Activated CD4-positive, CD25-positive, alpha-beta regulatory T cell treated with anti-CD3 and anti-CD28 coated beads, Interleukin-2, amount 50 U/mL, for 24 hours (primary cell): Measurements from ENCODE around the gene EIF2A.
"Not testable (repeated sequence)": the region's sequence is repeated elsewhere in the genome, so short reads cannot be mapped to it uniquely, and the experiment has no call there.

Experiments used
- ATAC-seq, 2 donors: fragments of 150-1000 bp; cut with Tn5 transposase; one replicate each; pipeline ENCODE4 v1.10.0; 2021; ENCODE audit warnings: mild to moderate bottlenecking in 1 of 2, moderate library complexity in 1 of 2

EIF2A gene

DNA sequence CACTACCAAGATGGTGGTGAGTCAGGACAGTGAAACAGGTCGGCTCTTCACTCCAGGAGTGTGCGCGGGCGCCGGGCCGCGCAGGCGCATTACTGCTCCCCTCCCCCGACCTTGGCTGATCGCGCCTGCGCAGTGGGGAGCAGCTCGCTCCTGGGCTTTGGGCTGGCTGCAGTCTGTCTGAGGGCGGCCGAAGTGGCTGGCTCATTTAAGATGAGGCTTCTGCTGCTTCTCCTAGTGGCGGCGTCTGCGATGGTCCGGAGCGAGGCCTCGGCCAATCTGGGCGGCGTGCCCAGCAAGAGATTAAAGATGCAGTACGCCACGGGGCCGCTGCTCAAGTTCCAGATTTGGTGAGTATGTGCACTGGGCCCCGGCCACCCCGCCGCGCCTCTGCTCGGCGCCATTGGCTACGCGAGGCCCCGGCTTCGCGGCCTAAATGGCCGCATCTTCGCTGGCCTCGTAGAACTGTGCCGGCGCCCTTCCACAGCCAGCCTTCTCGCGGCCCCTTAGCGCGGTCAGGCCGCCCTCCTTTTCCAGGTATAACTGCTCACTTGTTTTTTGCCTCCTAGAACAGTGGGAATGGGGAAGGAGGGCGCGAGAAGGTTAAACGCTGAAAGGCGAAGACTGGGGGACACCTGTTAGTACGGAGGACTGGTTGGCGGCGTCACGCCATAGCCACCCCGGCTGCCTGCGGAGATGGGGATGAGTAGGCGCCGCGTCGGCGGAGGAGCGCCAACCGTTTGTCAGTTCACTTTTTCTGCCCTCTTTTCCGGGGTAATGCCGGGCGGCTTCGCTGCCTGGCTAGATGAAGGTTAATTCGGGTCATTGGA is 56.8 kb downstream of the EIF2A start, which contains the start of gene SELENOT:
SELENOT (plus strand) TSS at position 169 of the 827 bp plus-strand sequence; CDS start at position 211, 42 bp downstream.
- ATAC-seq, result peak; percentile 91 to 93

DNA sequence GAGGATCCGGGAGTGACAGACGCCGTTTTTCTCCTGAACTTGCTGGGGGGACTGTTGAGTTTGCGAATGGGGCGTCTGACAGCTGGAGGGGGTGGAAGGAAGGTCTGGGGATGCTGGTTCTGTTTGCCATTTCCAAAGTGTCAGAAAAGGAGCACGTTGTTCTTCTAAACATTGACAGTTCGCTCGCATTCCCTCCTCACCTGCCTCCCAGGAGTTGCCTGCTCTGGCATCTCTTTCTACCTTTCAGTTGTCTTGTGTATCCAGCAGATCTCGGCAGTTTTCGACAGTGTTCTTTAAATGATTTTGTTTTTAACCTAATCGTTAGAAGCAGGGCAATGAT is 57.4 kb downstream of the EIF2A start:
- ATAC-seq, result no peak

GRCh38 chr3:150605998-150606641 is 59.5 kb downstream of the EIF2A start:
- no peak for ATAC-seq

DNA sequence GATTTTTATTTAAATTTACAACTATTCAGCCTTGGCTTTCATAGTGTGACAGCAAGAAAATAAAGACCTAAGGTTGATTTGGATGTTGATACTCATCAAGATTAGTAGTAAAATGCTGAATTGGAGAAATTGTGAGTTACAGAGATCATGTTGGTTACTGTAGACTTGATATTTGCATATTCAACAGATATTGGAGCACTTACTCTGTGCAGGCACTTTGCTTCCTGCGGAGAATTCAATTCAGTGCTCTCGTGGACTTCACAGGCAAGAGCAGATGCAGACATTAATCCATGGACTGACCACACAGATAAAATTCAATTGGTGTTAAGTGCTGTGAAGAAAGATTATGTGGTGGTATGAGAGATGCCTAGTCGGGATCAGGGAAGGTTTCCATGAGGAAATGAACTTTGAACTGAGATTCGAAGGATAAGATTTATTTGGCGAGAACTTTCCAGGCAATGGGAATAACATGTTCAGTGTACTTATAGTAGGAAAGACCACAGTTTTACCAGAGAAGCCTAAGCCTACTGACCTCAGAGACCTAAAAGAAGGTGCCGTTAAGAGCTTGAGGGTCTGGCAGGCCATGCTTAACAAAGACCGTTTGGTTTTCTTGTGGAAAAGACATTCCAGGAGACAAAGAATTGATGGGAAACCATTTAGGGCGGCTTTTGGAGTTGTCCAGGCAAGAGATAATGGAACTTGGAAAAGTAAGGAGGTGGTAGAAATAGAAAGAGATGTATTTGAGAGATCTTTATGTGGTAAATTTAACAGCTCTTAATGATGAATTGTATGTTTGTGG is 60.9 kb downstream of the EIF2A start:
- no peak for ATAC-seq

DNA sequence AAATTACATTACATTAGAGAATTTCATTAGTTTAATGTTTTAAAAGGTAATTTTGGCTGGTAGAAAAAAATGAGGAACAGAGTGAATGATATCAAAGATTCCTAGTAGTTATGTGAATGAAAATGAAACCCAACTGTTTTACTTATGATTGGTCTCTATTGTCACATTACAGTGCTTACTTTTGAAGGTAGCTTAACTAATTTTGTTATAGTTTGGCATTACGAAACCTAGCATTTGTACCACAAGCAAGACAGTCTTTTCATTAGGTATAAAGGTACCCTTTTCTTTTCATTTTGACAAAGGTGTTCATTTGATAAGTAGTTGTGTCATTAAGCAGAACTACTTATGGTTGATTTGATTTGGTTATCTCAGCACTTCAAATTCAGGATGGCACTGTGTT is 63.4 kb downstream of the EIF2A start:
- ATAC-seq, result peak; percentile 49 to 53

- ATAC-seq, result no peak
These were observed 64.2 kb downstream of the EIF2A start for GRCh38 chr3:150610785-150611184.

GRCh38 chr3:150611666-150612065 is 65.1 kb downstream of the EIF2A start:
- ATAC-seq, result no peak

DNA sequence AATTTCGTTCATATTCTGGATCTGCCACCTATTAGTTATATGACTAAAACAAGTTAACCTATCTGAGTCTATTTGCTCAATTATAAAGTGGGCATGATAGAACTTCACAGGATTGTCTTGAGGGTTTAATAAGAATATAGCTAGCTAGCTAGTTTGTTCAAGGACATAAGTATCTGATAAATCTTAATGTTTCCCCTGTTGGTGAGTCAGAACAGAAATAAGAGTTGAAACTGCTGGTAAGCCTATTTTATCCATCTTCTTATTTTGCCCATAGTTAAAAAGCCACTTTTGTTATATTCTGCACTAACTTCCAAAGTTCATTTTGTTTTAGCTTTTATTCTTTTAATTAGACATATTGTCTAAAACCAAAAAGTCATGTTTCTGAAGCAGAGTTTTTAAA is 65.9 kb downstream of the EIF2A start:
- ATAC-seq, result no peak

GRCh38 chr3:150613034-150613433 is 66.4 kb downstream of the EIF2A start:
- ATAC-seq, result no peak

DNA sequence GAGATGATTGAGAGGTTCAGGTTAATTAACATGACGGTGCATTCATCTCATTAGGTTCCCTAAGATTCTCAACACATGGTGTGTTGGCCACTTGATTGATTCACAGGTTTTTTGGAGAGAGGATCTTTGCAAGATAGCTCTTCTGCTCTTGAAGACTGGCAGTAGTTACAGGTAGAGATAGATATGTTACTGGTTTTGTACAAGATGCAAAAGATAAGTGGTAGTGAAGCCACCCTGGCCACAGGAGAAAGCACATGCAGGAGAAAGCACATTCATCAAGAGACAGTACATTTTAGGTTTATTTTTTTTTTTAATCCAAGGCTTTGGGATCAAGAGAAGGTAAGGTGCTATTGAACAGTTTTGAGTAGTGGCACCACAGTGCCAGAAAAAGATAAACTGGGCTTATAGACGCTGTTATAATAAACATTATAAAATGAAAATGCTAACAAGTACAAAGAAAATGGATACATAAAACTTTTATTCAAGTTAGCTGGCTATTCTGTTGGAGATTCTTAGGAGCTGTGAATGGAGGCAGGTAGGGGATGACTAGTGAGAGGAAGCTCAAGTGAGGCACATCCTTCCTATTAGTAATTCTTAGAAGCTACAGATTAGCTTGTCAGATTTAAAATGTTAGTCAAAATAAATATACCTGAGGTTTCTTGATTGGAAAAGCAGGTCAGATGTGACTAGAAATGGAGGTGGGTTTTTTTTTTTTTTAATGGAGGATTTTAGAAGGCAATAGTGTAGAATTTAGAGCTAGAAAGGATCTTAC is 67.3 kb downstream of the EIF2A start:
- ATAC-seq, result peak; percentile 61 to 64

- peak in 1 of 2 donors; percentile 13 for ATAC-seq
These were observed 73.6 kb downstream of the EIF2A start for GRCh38 chr3:150620002-150620689.

DNA sequence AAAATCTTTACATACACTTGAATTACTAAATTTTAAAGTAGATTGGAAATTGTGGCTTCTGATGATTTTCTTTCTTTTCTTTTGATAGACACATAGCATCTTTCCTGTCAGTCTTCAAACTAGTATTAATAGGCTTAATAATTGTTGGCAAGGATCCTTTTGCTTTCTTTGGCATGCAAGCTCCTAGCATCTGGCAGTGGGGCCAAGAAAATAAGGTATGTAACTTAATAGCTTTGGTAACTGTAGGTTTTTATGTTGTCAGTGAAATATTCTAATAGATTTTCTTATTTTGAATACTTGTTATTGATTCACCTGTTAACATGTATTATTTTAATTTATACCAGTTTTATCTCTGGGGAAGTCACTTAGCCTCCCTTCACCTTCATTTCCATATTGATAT is 76.4 kb downstream of the EIF2A start:
- not testable (repeated sequence) for ATAC-seq

DNA sequence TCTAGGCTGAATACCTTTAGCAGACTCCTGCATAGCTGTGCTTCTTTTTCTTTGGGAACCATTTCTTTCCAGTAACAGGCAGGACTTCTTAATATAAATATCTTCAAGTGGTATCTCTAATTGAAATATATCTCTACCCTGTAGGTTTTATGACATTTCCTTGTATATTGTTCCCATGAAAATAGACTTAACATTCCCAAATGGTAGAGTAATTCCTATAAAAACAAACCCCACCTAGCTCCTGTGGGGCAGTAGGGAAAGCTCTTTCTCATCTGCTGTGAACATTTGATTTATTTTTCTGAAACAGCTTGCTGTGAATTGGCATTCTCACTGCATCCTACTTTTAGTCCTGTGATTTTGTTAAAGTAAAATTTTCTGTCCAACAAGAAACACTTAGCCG is 77.4 kb downstream of the EIF2A start:
- ATAC-seq, result no peak

GRCh38 chr3:150626148-150626930 is 79.8 kb downstream of the EIF2A start:
- no peak for ATAC-seq

DNA sequence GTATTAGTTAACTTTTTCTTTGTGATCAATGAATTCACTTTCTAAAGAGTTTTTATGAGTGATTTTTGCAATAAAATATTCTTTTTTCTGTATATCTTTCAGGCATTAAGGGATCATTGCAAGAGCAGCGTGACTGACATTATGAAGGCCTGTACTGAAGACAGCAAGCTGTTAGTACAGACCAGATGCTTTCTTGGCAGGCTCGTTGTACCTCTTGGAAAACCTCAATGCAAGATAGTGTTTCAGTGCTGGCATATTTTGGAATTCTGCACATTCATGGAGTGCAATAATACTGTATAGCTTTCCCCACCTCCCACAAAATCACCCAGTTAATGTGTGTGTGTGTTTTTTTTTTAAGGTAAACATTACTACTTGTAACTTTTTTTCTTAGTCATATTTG is 81.0 kb downstream of the EIF2A start:
- ATAC-seq, result no peak

DNA sequence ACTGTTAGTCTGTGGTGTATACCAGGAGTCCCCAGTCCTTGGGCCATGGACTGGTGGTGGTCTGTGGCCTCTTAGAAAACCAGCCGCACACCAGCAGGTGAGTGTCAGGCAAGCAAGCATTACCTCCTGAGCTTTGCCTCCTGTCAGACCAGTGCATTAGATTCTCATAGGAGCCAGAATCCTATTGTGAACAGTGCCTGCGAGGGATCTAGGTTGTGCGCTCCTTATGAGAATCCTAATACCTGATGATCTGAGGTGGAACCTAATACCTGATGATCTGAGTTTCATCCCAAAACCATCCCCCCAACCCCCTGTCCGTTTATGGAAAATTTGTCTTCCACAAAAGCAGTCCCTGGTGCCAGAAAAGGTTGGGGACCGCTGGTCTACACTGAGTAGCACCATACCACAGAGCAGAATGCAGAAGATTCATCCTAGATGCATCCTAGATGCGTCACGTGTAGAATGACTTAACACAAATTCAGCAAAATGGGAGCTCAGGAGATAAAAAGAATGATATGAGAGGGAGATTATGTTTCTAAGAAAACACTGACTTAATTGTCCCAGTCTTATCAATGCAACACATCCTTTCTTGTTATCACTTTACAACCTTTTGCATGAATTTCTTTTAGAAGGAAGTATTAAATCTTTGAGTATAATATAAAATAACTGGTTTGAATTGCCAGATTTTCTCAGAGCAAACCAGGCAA is 85.1 kb downstream of the EIF2A start:
- ATAC-seq, result no peak

DNA sequence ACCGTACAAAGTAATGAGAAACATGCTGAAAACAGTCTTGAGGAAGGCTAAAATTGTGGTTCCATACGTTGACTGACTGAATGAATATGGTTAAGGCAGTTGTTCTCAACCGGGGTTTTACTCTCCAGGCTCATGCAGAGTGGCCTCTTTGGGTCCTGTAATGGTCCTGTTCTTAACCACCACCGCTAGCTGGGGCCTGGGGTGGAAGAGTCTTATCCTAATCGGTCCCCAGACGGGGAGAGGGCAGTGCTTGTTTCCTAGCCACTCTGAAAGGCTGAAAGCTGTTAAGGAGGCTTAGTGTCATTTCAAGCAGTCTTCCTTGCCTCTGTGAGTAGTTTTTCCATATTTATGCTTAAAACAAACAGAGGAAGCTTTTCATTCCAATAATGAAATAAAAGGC is 88.5 kb downstream of the EIF2A start:
- no peak for ATAC-seq

GRCh38 chr3:150635526-150635925 is 88.9 kb downstream of the EIF2A start:
- peak; percentile 53 to 58 for ATAC-seq
